ENCODE data around the gene HOXC11. TPM values are rescaled to one million over a fixed set of nuclear protein-coding genes. Genes with fewer than 3 reads are reported as not detected.

Gene HOXC11
- total RNA-seq, 2 donors from 2014 or later, result not detected

DNA sequence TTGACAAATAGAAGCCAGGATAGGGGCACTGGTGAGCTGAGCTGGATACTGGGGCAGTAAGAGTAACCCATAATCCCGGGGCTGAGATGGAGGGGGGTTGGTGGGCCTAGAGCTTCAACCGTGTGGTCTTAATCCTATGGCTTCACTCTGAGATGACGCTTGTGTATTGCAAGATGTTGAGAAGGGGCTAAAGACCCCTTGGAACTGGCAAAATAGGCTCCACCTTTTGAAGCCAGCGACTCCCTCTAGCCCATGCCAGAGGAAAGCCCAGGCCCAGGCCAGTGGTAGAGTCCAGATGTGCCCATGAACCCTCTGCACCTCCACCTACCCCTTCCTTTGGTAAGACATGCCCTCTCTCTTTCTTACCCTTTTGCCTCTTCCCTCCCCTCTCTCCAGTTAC, 13.6 kb upstream of the HOXC11 start:
- intact Hi-C loops (cut with DNase I), result no loop called here
- Histone ChIP-seq H3K9ac (ENCODE audit: low read depth in 2 of 2, low read length in 2 of 2) (no peak overlapping the region), H3K4me1 (no peaks in the 10 kb centered on the region)

DNA sequence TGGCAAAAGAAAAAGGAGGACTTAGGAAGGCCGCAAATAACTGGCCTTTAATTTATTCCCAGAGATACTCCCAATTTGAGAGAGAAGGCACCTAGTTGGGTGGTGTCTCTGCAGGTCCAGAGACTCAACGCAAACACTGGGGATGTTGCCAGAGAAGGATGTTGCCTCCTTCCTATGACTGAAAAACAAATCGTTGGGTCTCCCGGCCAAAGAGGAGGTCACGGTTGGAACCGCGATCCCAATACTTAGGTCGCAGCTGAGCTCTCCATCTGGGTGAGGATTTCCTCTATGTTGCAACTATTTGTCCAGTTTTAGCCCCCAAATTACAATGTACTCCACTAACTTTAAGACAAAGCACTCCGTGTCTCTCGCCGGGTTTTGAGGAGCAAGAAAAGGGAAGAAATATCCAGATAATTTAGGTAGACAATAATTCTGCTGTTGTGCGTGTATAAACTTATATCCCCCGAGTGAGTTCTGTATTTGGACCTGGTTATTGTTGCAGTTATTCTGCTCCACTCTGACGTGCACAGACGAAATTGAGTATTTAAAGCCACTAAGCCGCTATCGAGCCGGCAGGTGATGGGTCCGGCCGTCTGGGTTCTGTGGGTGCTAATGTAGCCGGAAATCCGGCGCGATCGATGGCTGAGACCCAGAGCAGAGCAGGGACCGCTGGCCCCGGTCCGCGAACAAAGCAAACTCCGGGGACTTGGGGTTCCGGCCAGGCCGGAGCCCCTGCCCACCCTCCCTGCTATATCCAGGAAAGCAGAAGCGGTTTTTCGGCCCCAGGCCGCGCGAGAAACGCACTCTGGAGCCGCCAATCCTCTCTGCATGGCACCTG, 12.5 kb upstream of the HOXC11 start:
- H3K27ac ChIP-seq, result no peak overlapping the region
- no peak overlapping the region for H3K9ac ChIP-seq (ENCODE audit: low read depth in 2 of 2, low read length in 2 of 2)
- H3K9me3 ChIP-seq, result no peaks in the 10 kb centered on the region
- no peaks in the 10 kb centered on the region for H3K4me1 ChIP-seq
- DNase-seq, result no peak
- TF ChIP-seq, protein P1, sequence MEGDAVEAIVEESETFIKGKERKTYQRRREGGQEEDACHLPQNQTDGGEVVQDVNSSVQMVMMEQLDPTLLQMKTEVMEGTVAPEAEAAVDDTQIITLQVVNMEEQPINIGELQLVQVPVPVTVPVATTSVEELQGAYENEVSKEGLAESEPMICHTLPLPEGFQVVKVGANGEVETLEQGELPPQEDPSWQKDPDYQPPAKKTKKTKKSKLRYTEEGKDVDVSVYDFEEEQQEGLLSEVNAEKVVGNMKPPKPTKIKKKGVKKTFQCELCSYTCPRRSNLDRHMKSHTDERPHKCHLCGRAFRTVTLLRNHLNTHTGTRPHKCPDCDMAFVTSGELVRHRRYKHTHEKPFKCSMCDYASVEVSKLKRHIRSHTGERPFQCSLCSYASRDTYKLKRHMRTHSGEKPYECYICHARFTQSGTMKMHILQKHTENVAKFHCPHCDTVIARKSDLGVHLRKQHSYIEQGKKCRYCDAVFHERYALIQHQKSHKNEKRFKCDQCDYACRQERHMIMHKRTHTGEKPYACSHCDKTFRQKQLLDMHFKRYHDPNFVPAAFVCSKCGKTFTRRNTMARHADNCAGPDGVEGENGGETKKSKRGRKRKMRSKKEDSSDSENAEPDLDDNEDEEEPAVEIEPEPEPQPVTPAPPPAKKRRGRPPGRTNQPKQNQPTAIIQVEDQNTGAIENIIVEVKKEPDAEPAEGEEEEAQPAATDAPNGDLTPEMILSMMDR (IDR thresholded peaks at IDR 0.05), result no peak
- no peak overlapping the region for H3K4me3 ChIP-seq
- H3K27me3 ChIP-seq, result peaks cover 97% of the 10 kb centered on the region
- H3K36me3 ChIP-seq, result no peaks in the 10 kb centered on the region
- intact Hi-C loops (cut with DNase I), result no loop called here

More for the DNA sequence above, 13.6 kb upstream of the HOXC11 start:
- DNase-seq, result no peak
- Histone ChIP-seq H3K27ac (no peak overlapping the region), H3K36me3 (no peaks in the 10 kb centered on the region), H3K9me3 (no peaks in the 10 kb centered on the region), H3K4me3 (no peak overlapping the region), H3K27me3 (peaks cover 97% of the 10 kb centered on the region)
- TF ChIP-seq, protein P1 (IDR thresholded peaks at IDR 0.05), result no peak

DNA sequence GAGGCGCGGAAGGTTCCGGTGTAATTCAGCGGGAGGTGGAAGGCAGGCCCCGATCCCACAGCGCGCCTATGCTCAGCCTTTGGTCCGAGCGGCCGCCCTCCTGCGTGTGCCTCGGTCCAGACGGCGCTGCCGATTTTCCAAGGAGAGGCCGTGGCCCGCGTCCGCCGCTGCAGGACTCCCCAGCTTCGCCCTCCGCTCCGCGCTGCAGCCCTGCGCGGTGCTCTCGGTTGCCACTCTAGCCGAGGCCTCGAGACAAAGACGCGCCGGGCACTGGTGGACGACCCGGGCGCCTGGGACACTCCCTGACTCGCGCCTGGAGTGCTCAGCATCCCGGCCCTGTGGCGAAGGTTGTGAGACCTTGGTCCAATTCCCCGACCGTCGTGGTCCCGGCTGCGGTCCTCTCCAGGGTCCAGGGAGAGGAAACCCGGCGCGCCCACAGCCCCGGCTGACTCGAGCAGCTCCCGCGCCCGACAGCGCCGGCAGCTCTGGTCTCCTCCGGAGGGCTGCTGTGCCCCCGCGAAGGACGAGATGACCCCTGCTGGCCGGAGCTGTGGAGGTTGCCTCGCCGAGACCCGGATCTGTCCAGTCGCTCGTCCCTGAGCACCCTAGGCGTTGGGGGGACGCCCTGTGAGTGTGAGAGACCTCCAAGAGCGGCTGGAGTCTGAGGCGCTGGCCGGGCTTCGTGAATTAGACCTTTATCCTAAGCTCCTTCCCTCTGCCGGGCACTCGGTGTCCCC, 11.7 kb upstream of the HOXC11 start:
- intact Hi-C loops (cut with DNase I), result no loop called here
- Histone ChIP-seq H3K4me1 (no peaks in the 10 kb centered on the region), H3K9ac (ENCODE audit: low read depth in 2 of 2, low read length in 2 of 2) (no peak overlapping the region), H3K27ac (no peak overlapping the region), H3K27me3 (peaks cover 97% of the 10 kb centered on the region), H3K9me3 (no peaks in the 10 kb centered on the region), H3K36me3 (no peaks in the 10 kb centered on the region), H3K4me3 (no peak overlapping the region)
- no peak for DNase-seq
- TF ChIP-seq, protein P1 (IDR thresholded peaks at IDR 0.05), result no peak

DNA sequence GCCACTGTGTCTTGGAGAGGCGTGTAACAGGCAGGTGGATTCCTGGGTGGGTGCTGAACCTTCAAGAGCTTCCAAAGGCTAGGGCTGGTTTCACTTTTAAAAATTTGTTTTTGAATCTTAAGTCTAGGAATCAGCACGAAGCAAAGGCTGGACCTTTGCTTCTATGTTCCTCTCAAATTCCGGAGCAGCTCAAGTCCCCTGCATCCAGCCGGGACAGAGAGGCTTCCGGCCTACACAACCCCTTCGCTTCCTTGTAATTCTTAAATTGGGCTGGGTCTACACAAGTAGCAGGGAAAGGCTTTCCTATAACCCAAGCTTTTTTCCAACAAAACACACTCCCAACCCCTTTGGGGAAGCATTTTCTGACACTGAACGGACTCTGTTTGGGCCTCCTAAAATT, 9.9 kb upstream of the HOXC11 start:
- TF ChIP-seq, protein P1 (IDR thresholded peaks at IDR 0.05), result no peak
- H3K4me3 ChIP-seq, result no peak overlapping the region
- intact Hi-C loops (cut with DNase I), result no loop called here

DNA sequence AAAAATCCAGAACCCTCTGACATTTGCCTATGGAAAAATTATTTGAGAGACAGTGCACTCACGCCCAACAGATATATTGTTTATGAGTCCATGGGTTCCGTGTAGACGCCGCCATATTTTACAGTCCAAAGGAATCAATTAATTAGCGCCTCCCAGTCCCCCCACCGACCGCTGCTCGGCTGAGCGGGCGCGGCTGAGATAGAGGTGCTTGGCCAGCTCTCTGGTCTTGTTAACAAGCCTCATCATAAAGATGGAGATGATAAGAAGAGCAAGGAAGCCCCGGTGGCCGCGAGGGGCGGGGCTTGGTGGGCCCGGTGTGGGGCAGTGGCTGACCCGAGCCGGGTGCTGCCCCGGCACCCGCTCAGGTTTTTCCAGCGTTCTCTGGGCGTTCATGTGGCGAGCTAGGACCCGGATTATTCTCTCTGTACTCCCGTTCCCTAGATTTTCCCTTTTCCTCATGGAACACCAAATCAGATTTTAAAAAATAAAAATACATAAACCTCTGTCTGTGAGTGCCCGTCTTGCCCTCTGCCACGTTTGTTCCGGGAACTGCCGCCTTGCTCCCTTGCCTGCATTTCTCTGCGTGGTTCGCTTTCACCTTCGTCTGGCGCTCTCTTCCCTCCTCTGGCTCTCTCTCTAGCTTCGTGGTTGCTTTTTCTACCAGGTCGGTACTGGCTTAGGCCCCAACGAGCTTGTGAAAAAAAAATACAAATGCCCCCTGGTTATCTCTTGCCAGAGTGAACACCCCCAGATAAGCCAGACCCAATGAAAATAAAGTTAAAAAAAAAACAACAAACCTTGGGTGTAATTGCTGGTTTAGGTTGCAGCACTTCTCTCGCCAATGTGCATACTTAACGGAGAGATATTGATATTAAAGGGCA, 9.3 kb upstream of the HOXC11 start:
- TF ChIP-seq, protein P1 (IDR thresholded peaks at IDR 0.05), result no peak
- no peak overlapping the region for H3K9ac ChIP-seq (ENCODE audit: low read depth in 2 of 2, low read length in 2 of 2)
- H3K9me3 ChIP-seq, result no peaks in the 10 kb centered on the region
- no peaks in the 10 kb centered on the region for H3K4me1 ChIP-seq
- intact Hi-C loops (cut with DNase I), result no loop called here
- peaks cover 99% of the 10 kb centered on the region for H3K27me3 ChIP-seq
- no peak overlapping the region for H3K27ac ChIP-seq
- DNase-seq, result no peak
- H3K36me3 ChIP-seq, result no peaks in the 10 kb centered on the region
- H3K4me3 ChIP-seq, result no peak overlapping the region

More for the DNA sequence above, 9.9 kb upstream of the HOXC11 start:
- Histone ChIP-seq H3K27me3 (peaks cover 97% of the 10 kb centered on the region), H3K4me1 (no peaks in the 10 kb centered on the region), H3K36me3 (no peaks in the 10 kb centered on the region), H3K9ac (ENCODE audit: low read depth in 2 of 2, low read length in 2 of 2) (no peak overlapping the region), H3K9me3 (no peaks in the 10 kb centered on the region), H3K27ac (no peak overlapping the region)
- DNase-seq, result no peak
